Loucy (cell line): ENCODE measurements around the gene RBM11.

Experiments
- CTCF ChIP-seq: fragments of 200-600 bp; sonication (generic); conservative IDR thresholded peaks from 2 replicates; pipeline ENCODE4 v1.5.1; 2014; ENCODE audit warnings: mild to moderate bottlenecking, antibody characterized with exemption, low read length
- EZH2phosphoT487 ChIP-seq: fragments of 200-600 bp; IDR thresholded peaks from 2 replicates; pipeline ENCODE4 v1.6.1; 2018; ENCODE audit warnings: antibody characterized with exemption, mild to moderate bottlenecking, moderate library complexity, borderline replicate concordance

- TF ChIP-seq CTCF (no peak), EZH2phosphoT487 (no peak)
Observed at GRCh38 chr21:14267076-14267475, 51.1 kb downstream of the RBM11 start.
